Neutrophil (primary cell): ENCODE data around the gene HINT1.

ENCODE experiments used
- H3K27ac ChIP-seq: fragments of 200-600 bp; sonication (generic); 2 replicates; pipeline ENCODE4 v1.5.1; 2016; ENCODE audit warnings: mild to moderate bottlenecking, moderate library complexity
- H3K27me3 ChIP-seq: fragments of 200-600 bp; sonication (generic); 2 replicates; pipeline ENCODE4 v1.6.0; 2016; ENCODE audit warnings: mild to moderate bottlenecking
- H3K36me3 ChIP-seq: fragments of 200-600 bp; sonication (generic); 2 replicates; pipeline ENCODE4 v1.5.1; 2017
- H3K4me1 ChIP-seq, 2 experiments: fragments of 200-600 bp in 1 of 2; sonication (generic) in 1 of 2; 1 replicate in 1 of 2; 2 replicates in 1 of 2; pipeline versions ENCODE4 v1.5.1 to v1.6.1; 2013 to 2016; ENCODE audit warnings: low read depth in 1 of 2, low read length in 1 of 2, mild to moderate bottlenecking in 1 of 2, moderate library complexity in 1 of 2; ENCODE audit not compliant: control insufficient read depth in 1 of 2, insufficient read depth in 1 of 2
- H3K4me3 ChIP-seq, 2 experiments: fragments of 200-600 bp in 1 of 2; sonication (generic) in 1 of 2; 1 replicate in 1 of 2; 2 replicates in 1 of 2; pipeline ENCODE4 v1.5.1; 2013 to 2016; ENCODE audit warnings: low read depth in 1 of 2, low read length in 1 of 2, mild to moderate bottlenecking in 1 of 2, moderate library complexity in 1 of 2
- H3K9me3 ChIP-seq: fragments of 200-600 bp; sonication (generic); 2 replicates; pipeline ENCODE4 v1.5.1; 2016
- TF ChIP-seq, protein P1 (sequence below): fragments of 200-600 bp; sonication (generic); IDR thresholded peaks from 2 replicates; pipeline ENCODE4 v1.5.1; 2016; ENCODE audit warnings: antibody characterized with exemption

The HINT1 gene

GRCh38 chr5:131171276-131171810 lies 6.3 kb upstream of the HINT1 start:
- no peaks in the 10 kb centered on the region for H3K36me3 ChIP-seq
- peaks cover 17 to 22% of the 10 kb centered on the region in 2 experiments for H3K4me1 ChIP-seq
- peak overlapping the region; percentile 69 to 80 for H3K4me3 ChIP-seq
- no peaks in the 10 kb centered on the region for H3K27me3 ChIP-seq
- no peaks in the 10 kb centered on the region for H3K9me3 ChIP-seq
- TF ChIP-seq, protein P1, sequence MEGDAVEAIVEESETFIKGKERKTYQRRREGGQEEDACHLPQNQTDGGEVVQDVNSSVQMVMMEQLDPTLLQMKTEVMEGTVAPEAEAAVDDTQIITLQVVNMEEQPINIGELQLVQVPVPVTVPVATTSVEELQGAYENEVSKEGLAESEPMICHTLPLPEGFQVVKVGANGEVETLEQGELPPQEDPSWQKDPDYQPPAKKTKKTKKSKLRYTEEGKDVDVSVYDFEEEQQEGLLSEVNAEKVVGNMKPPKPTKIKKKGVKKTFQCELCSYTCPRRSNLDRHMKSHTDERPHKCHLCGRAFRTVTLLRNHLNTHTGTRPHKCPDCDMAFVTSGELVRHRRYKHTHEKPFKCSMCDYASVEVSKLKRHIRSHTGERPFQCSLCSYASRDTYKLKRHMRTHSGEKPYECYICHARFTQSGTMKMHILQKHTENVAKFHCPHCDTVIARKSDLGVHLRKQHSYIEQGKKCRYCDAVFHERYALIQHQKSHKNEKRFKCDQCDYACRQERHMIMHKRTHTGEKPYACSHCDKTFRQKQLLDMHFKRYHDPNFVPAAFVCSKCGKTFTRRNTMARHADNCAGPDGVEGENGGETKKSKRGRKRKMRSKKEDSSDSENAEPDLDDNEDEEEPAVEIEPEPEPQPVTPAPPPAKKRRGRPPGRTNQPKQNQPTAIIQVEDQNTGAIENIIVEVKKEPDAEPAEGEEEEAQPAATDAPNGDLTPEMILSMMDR = no peak
- peak overlapping the region; percentile 86 for H3K27ac ChIP-seq

DNA sequence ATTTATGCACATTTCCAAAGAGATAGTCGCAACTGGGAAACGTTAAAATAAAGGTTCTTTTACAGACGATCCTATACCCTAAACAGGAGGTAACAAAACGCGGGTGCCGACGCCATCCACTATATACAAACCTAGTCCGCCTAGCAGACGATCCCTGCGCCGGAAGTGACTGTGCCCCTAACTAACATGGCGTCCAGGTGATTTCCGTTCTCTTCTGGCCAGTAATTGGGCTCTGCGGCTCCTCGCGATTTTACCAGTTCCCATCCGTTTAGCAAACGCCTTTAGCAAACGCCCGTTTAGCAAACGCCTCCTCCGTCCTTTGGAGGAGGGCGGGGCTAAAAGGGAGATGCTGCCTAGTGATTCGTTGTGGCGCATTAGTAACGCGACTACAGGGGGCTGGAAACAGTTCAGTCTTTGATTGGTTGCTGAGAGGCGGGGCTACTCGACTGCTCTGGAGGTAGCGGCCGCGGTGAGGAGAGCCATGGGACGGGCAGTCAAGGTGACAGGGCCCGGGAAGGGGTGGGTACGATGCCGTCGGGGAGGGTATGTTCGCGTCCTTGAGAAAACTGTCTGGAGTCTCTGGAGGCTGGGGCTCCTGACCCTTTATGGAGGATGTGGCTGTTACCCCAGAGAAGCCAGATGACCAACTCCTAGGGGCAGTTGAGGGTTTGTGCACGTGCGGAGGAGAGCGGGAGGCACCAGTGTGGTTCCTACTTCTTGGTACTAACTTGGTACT lies 5.7 kb upstream of the HINT1 start, which contains the start of gene LYRM7:
Gene LYRM7, plus strand, starts transcription at position 405 of the 736 bp plus-strand sequence. Its CDS starts 77 bp downstream, at position 482.
- peaks cover 18 to 23% of the 10 kb centered on the region in 2 experiments for H3K4me1 ChIP-seq
- no peaks in the 10 kb centered on the region for H3K9me3 ChIP-seq
- TF ChIP-seq, protein P1 = peak; percentile 41

DNA sequence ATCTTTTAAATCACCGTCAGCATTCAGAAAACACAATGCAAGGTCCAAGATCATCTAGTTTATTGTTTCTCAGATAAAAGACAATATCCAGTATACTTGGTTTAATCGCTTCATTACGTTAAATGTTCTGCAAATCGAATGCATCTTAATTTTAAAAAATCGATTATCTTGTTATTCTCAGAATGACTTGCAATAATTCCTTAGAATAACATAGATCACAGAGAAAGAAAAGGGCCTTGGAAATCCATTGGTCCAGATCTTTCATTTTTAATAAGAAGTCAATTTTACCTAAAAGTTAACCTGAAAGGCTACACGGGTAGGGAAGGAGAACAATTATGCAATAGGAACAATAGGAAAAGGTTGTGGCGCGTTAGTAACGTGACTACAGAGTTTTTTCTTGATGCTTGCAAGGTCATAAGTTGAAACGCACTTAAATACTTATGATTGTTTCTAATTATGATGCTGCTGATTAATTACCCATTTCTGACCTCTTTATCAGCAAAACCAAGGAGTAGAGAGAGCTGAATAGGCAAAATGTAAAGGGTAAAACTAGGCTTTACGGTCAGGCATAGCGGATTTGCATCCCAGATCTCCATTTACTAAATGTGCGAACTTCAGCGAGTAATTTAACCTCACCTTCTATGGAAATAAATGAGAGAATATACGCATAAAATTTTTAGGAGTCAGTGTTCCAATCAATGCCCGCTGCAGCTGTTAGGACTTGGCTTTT lies 4.9 kb upstream of the HINT1 start:
- H3K9me3 ChIP-seq = no peaks in the 10 kb centered on the region
- no peaks in the 10 kb centered on the region for H3K27me3 ChIP-seq
- H3K27ac ChIP-seq = peak overlapping the region; percentile 86
- peaks cover 24 to 30% of the 10 kb centered on the region in 2 experiments for H3K4me1 ChIP-seq
- TF ChIP-seq, protein P1 = no peak
- no peaks in the 10 kb centered on the region for H3K36me3 ChIP-seq
- peak overlapping the region; percentile 69 to 80 for H3K4me3 ChIP-seq

More for the DNA sequence above, 5.7 kb upstream of the HINT1 start, which contains the start of gene LYRM7:
- H3K36me3 ChIP-seq = no peaks in the 10 kb centered on the region
- peak within 1 kb of the TSS; percentile 86 for H3K27ac ChIP-seq
- peak within 1 kb of the TSS; percentile 69 to 80 for H3K4me3 ChIP-seq
- no peaks in the 10 kb centered on the region for H3K27me3 ChIP-seq

GRCh38 chr5:131167615-131168014 lies 2.6 kb upstream of the HINT1 start:
- H3K27ac ChIP-seq = no peak overlapping the region
- no peak overlapping the region for H3K4me3 ChIP-seq
- no peaks in the 10 kb centered on the region for H3K27me3 ChIP-seq
- H3K4me1 ChIP-seq = peaks cover 38 to 48% of the 10 kb centered on the region in 2 experiments
- TF ChIP-seq, protein P1 = no peak
- H3K36me3 ChIP-seq = no peaks in the 10 kb centered on the region
- no peaks in the 10 kb centered on the region for H3K9me3 ChIP-seq

GRCh38 chr5:131164191-131165118 lies 601 bp downstream of the HINT1 start:
- TF ChIP-seq, protein P1 = no peak
- Histone ChIP-seq H3K36me3 (peaks cover 18% of the 10 kb centered on the region), H3K4me1 (peaks cover 20 to 25% of the 10 kb centered on the region in 2 experiments)

More at GRCh38 chr5:131164191-131165118, 601 bp downstream of the HINT1 start:
- Histone ChIP-seq H3K4me3 (peak overlapping the region; percentile 79 to 93), H3K9me3 (no peaks in the 10 kb centered on the region), H3K27ac (peak overlapping the region; percentile 91), H3K27me3 (no peaks in the 10 kb centered on the region)
